HPDE6-E6E7 (cell line): Measurements from ENCODE around the gene NPC1L1.

Experiments used
- DNase-seq: peaks from one replicate; pipeline ENCODE4 v3.0.0; 2011; ENCODE audit warnings: missing footprints; ENCODE audit errors: extremely low spot score

Gene NPC1L1

DNA sequence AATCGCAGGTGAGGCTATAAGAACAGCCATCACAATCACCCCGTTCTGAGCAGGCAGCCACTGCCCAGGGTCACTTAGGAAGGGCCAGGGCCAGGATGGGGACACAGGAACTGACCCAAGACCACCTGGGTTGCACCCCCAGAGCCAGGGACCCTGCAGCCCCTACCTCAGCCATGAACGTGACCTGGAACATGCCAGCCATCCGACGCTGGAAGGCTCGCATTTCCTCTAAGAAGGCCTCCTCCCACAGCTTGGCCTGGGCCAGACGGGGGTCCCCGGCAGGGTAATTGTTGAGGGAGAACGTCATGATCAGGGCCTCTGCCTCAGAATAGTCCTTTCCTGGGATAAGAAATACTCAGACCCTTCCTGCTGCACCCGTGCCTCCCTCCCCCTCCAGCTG, 5.0 kb downstream of the NPC1L1 start:
- no peak for DNase-seq

DNA sequence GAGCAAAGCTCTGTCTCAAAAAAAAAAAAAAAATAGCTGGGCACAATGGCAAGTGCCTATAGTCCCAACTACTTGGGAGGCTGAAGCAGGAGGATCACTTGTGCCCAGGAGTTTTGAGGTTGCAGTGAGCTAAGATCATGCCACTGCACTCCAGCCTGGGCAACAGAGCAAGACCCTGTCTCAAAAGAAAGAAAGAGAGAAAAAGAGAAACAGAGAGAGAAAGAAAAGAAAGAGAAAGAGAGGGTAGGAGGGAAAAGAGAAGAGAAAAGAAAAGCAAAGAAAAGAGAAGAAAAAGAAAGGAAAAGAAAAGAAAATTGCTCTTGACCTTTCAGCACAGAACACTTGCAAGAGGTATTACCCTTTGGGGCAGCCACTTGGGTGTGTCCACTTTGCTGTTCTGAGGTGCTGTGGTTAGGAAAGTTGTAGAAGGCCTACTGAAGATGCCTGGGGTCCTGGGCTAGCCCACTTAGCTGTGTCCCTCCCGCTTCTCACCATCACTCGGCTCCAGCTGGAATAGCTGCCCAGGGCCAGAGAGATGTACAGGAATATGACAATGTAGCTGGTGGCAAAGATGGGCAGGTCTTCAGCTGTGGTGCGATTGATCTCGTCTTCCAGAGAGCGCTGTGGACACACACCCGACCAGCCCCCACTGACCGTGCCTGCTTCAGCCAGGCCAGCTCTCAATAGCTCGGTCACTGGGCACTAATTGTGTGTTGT, 5.6 kb downstream of the NPC1L1 start:
- DNase-seq = no peak

DNA sequence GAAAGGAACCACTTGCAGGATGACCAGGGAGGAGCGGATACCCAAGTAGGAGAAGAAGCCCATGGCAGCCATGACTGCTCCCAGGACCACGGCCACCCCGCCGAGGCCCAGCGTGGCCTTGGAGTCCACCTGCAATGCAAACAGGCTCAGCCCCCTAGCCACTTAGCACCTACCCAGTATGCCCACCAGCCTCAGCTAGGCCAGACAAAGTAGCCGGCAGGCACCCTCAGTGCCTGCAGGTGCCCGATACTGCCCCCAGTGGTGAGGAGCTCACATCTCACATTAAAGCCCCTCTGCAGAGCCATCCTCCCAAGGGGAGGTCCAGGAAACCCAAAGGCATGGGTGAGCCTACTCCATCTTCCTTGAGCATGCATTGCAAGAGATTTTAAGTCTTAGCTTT, 6.6 kb downstream of the NPC1L1 start:
- DNase-seq = peak; percentile 43

DNA sequence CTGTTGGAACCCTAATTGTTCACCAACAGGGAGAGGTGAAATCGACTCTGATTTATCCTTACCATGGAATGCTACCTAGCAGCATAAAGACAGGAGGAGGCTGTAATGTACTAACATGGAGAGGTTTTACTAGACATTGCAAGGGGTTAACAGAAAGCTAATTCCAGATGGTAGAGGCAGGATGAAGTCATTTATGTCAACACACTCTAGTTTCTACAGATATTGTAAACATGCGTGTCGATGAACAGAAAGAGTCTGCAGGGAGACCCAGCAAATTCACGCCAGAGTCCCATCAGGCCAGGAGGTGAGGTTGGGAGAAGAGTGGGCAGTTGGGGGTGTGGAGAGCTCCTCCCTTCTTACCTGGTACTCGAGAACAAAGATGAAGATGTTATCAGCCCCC, 7.0 kb downstream of the NPC1L1 start:
- DNase-seq = no peak

DNA sequence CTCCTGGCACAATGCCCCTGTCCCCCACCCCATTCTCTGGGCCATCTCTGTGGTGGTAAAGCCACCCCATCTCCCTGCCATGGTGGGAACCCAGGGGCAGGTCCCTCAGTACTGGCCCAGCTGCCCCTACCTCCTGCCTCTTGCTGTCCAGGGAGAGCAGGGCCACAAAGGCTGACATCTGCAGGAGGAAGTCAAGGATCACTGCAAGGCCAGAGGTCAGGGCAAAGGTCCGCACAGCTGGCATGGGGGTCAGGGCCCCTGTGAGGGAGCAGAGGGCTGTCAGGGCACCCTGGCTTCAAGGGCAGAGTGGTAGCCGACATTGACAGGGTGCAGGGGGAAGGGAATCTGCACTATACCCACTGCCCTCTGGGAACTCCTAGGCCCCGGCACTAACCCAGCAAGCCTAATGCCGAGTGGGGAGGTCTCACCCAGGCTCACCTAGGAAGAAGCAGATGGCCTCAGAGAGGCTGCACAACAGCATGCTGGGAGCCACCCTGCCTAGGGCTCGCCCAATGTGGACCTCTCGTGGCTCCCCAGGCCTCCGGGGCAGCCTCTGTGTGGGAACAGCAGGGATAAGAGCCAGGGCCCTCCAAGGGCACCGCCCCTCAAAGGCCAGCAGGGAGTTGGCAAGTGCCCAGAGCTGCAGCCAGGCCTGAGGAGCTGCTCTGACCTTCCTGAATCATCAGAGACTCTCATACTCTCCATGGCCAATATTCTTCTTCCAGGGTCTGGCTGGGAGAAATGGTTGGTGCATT, 7.7 kb downstream of the NPC1L1 start:
- no peak for DNase-seq

DNA sequence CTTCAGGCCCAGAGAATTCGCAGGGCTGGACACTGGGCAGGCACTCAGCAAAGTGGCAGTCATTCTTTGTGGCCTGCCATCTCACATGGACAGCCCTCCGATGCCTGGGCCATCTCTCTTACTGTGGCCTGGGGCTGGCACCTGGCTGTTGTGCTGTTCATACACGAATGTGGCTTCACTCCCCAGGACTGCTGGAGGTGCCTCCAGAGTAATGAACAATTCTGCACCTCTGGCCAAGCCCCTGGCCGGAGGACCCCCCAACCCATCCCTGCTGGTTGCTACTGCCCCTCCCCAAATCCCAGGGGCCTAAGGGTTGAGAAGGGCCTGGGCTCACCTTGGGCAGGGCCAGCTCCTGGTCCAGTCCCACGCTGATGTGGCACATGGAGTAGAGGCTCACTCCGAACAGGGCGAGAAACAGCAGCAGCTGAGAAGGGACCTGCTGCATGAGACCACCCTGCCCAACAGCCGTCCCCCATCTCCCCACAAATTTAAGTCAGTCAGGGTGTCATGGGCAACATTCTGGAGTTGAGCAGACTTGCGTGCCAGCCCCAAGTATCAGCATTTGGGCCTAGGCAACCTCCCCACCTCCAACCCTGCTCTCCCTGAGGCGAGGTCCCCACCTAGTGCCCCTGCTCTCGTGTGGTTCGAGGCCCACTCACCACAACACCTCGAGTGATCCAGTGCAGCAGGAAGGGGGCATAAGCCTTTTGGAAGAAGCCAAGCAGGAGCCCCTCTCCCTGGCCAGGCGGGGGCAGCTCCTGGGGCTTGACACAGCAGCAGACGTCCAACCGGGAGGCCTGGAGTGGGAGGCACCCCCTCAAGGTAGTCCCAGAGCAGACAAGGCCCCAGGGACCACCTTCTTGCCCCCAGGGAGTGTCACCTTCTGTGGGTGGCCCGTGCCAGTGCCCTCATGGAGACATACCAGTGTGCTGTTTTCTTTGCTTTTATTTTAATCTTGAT, 9.4 kb downstream of the NPC1L1 start:
- DNase-seq = no peak

DNA sequence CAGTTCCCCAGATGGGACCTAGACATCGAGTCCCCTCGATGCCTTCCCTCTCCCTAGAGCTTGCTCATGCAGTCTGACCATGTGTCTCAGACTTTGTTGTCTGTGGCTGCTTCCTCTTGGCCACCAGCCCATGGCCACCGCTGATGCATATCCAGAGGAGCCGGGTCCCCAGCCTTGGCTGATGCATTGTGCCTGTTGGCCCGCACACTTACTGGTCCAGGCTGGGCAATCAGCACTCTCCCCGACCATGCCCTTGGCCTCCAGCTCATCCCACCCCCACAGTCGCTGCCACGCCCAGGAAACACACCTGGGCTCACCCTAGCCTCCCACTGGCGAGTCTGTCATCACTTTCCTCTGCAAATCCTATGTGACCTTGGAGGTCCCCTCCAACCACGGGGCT, 10.1 kb downstream of the NPC1L1 start:
- DNase-seq = no peak

DNA sequence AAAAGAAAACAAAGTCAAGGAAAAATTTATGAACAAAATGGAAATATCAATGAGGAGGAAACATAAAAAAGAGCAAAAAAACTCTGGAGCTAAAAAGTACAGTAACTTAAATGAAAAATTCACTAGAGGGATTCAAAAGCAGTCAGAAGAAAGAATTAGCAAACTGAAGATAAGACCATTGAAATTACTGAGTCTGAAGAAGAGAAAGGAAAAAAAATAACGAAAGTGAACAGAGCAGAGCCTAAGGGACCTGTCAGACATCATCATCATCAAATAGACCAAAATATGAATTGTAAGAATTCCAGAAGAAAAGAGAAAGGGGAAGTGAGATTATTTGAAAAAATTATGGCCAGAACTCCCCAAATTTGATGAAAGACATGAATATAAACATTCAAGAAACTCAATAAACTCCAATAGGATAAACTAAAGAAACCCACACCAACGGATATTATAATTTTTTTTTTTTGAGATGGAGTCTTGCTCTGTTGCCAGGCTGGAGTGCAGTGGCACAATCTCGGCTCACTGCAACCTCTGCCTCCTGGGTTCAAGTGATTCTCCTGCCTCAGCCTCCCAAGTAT, 16.2 kb downstream of the NPC1L1 start:
- DNase-seq = no peak

DNA sequence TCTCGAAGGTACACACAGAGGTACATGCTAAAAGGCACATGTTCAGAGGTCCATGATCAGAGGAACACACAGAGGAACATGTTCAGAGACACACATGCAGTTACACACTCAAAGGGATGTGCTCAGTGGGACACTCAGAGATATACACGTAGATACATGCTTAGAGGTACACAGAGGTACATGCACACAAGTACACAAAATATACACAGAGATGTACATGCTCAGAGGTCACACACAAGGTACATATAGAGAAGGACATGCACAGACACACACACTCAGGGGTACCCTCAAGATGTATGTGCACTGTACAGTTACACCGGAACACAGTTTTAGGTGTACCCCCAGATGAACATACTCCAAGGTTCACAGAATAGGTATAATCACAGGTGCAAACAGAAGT, 18.8 kb downstream of the NPC1L1 start:
- no peak for DNase-seq

DNA sequence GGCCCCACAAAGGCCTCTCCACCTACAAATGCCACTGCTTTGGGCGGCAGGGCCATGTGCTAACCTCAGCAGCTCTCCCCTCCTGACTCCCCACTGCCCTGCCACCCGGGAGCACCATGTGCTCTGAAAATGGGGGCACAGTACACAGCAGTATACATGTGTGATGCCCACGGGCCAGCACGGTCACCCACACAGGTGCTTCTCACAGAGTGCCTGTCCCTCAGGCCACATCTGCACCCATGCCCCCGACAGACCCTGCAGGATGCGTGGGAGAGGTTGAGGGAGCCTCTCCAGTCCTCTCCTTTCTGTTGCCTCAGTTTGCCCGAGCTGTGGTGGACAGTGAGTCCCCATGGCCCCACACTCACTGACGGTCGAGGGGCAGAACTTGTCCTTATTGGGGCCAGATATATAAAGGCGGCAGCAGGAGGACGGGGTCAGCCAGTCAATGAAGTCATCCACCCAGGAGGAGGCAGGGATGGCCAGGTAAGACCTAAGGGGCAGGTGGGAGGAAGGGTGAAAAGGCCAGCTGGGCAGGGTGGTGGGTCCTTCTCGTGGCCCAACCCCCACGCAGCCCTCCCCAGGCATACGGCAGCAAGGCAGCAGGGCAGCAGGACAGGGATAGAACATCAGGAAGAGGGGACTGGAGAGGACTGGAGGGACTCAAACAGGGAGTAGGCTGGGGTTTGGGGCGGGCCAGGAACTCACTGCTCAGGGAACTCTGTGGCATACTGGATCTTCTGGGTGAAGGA, 19.6 kb downstream of the NPC1L1 start:
- DNase-seq = no peak

DNA sequence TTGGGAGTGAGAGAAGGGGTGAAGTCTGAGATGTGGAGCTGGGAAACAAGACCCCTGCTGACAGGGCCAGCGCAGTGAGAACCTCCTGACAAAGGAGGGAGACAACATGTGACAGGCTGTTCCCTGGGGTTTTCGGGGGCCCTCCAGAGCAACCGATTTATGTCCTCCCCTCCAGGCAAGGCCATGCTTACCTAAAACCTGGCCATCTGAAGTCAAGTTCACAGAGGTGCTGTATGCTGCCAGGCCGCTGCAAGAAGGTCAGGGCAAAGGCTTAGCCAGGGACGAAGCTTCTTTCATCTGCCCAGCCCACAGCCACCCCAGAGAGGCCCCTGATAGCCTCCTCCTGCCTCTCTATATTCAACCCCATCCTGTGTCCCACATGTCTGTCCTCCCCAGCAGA, 20.6 kb downstream of the NPC1L1 start:
- DNase-seq = no peak

DNA sequence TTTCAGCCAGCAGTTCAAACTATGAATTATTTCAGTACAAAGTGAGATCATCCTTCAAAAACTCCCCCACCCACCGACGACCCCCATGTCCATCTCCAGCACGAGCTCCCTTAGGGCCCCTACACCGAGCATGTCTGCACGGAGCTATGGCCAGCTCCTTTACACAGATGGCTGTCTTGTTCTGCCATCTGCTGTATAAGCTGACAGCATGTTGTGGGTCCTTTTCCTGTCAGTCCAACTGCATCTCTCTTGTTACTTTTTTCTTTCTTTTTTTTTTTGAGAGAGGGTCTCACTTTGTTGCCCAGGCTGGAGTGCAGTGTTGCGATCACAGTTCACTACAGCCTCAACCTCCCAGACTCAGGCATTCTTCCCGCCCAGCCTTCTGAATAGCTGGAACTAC, 21.6 kb downstream of the NPC1L1 start:
- no peak for DNase-seq

DNA sequence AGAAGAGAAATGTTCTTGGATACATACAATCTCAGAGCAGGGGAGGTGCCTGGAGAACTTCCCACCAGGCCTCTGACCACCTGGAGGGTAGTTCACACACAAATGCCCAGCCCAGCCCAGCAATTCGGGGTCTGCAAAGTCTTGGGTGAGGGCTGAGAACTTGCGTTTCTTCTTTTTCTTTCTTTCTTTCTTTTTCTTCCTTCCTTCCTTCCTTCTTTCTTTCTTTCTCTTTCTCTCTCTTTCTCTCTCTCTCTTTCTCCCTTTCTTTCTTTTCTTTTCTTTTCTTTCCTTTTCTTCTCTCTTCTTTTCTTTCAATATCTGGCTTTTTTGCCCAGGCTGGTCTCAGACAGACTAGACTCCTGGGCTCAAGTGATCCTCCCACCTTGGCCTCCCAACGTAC, 22.4 kb downstream of the NPC1L1 start:
- no peak for DNase-seq

DNA sequence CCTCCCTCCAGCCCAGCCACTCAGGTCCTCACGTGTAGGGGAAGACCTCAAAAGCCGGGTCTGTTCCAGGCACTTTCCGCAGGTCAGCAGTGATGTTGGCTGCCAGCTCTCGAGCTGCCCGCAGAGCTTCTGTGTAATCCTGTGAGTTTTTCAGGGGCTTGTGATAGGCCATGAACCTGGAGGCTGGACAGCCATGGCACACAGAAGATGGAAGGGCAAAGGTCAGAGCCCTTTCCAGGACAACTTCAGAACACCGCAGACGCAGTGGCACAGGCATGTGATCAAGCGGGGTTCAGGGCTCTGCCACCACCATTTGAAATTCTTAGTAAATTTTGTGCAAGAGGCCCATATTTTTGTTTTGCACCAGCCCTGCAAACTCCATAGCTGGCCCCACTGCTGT, 24.0 kb downstream of the NPC1L1 start:
- no peak for DNase-seq

DNA sequence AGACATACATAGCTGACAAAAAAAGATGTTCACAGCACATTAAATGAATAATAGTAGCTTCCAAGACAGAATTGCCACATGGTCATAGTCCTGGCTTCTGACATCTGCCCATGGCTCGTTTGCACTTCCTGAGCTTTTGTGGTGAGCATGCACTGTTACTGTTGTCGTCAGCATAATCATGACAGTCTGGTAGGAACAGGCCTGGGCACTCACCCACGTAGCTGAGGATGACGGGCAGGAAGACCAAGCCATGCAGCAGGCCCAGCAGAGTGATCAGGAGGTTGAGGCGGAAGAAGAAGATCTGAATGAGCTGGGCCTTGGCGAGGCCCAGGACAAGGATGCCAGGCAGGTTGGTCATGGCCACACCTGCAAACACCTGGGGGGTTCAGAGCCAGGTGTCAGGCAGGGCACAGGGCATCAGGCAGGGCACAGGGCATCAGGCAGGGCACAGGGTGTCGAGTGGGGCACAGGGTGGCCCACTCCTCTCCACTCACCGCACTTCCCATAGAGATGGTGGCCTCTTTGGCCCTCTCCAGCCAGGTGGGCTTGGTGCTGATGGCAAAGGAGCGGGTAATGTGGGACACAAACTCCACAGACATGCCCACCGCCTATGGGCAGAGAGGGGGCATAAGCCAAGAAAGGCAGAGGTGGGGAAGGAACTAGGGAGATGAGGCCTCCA, 25.4 kb downstream of the NPC1L1 start:
- no peak for DNase-seq

DNA sequence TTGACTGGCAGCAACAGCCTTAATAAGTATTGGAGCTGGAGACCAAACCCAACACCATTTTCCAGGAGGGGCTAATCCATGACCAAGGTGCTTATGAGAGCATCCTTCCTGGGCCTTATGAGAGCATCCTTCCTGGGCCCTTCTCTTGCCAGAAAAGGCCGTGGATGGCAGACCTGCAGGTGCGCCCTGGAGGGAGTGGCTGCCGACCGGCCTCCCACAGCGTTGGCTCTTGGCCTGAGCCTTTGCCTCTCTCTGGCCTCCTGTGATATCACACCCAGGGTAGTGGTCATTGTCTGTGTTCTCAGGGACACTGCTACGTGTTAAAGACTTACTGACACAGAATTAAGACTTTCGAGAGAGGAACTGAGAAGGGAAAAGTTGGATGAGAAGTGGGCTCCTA, 28.4 kb downstream of the NPC1L1 start:
- no peak for DNase-seq

DNA sequence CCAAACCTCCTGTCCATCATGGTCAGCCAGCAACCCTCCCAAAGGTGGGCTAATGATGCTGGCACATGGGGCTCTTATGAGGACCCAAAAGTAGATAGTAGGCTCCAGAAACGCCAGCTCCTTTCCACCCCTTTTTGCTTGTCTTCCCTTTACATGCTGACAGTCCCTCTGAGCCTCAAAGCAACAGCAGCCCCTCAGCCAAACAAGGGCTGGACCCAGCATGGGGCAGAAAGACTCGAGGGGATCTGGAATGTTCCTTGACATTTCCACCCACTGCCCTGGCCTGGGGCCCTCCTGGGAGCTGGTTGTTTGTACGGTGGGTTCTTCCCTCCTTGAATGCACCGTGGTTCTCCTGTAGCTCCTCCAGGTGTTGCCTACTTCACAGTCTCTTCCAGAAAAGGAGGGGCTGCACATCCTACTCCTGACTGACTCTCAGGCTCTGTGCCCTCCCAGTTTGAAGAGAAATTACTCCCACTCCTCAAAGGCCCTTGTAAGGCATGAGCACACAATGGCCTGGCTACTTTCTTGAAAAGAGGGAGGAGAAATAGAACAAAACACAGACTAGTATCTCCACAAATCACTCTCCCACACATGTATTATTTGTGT, 29.2 kb downstream of the NPC1L1 start:
- no peak for DNase-seq

DNA sequence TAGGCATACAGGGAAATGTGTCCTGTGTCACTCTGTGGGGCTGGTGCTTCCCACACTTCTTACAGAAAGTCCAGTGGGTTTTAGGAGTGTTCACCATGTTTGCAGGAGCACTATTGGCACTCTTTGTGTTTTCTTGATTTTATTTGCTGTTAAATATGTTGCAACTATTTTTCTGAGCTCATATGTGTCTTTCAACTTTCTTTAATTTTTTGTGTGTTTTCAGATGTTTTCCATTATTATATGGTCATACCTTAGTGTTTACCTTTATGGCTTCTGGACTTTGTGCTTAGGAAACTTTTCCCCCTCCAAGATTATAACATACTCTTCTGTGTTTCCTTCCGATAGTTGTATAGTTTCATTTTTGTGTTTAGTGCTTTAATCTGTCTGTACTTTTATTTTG, 29.9 kb downstream of the NPC1L1 start:
- DNase-seq = no peak

DNA sequence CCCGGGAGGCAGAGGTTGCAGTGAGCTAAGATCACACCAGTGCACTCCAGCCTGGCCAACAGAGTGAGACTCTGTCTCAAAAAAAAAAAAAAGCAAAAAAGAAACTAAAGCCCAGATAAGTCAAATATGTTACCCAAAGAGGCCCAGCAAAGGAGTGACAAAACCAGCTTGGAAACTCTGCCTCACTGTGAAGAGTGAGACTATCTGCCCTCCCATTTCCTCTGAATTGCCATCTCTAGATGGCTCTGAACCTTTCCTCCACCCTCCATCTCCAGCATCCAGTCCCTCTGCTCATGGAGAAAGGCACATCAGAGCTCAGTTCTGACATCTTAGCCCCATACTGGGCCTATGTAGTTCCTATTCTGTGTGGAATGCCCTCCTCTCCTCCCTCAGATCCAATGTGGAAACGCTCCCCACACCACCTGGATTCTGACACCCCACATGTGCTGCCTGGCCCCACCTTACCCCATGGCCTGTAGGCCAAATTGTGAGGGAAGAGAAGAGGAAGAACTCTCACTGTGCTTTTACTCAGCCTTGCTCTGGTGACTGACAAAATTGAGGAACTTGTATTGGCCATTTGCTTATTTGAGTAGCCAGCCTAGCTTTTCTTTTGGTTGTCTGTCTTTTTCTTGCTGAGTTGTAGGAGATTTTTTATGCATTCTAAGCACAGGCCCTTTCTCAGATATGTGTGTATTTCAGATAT, 32.7 kb downstream of the NPC1L1 start:
- no peak for DNase-seq
